GM20000 (cell line): ENCODE results near the gene KCNMB3.

Experiments used
- DNase-seq: peaks from one replicate; pipeline ENCODE4 v3.0.0; 2012; ENCODE audit warnings: low spot score
- CTCF ChIP-seq: IDR thresholded peaks from 2 replicates; pipeline ENCODE4 v1.5.1; 2012; ENCODE audit warnings: mild to moderate bottlenecking, control low read depth; ENCODE audit errors: extremely low read depth, missing control alignments

KCNMB3 gene, protein sequence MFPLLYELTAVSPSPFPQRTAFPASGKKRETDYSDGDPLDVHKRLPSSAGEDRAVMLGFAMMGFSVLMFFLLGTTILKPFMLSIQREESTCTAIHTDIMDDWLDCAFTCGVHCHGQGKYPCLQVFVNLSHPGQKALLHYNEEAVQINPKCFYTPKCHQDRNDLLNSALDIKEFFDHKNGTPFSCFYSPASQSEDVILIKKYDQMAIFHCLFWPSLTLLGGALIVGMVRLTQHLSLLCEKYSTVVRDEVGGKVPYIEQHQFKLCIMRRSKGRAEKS

GRCh38 chr3:179250803-179251476 lies at the start of gene KCNMB3:
KCNMB3 (minus strand) TSS chr3:179251114; CDS start chr3:179250990, 124 bp downstream.
- no peak for TF ChIP-seq CTCF
- DNase-seq, result no peak

DNA sequence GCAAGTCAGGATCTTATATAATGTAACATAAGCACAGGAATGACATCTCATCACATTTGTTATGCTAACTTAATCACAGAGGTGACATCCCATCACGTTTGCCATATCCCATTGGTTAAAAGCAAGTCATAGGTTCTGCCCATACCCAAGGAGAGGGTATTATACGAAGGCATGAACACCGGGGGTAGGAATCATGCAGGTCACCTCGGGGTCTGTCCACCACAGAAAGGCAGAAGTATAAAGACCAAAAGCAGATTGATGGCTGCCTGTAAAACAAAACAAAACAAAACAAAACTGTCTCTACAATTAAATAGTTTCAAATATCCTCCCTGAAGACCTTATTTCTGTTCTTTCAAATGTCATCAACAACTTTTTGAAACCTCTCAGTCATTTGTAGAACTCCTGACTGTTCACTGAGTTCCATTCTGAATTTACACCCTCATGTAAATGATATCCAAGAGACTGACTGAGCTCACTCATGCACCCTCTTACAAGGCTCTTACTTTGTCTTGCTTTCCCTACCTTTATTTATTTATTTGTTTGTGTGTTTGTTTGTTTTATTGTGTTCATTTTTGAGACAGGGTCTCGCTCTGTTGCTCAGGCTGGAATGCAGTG lies 49.2 kb upstream of the KCNMB3 start:
- no peak for DNase-seq
- no peak for TF ChIP-seq CTCF

DNA sequence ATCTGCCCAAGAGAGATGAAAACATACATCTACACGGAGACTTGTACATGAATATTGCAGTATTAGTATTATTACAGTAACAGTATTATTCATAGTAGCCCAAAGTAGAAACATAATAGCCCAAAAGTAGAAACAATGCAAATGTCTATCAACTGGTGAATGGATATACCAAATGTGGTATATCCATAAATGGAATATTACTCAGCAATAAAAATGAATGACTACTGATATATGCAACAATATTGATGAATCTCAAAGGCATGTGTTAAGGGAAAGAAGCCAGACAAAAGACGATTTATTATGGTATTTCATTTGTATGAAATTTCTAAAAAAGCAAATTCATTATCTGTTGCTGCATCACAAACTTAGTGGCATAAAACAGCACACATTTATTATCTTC lies 48.4 kb upstream of the KCNMB3 start:
- no peak for DNase-seq
- no peak for TF ChIP-seq CTCF

DNA sequence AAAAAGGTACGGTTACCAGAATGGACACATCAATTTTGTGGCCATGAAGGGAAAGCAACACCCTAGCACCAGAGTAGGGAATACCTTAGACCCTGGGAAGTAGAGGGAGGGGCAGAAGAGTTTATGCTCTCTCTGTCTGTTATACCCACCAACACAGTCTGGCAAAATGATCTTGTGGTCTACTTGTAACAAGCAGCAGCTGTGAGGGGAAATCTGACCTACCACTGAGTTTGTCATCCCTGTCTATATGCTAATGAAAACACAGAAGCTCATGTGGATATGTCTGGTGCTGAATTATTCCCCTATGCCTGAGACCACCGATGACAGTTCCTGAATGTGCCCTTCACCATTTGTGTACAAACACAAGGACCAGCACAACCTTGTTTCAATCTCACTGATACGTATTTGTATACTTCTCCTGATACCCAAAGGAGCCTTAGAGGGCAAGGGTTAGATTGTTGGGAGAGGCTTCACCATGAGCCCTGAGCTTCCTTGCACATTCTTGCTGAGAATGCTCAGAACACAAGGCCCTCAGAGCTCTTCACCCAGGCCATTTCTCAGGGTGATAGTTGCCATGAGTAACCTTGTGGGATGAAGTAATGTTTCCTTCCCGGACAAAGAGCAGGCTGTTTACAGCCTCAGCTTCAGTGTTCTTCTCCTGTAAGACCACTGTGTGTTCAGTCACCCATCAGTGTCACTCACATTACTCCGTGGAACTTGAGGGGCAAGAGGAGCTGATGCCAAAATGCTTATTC lies 47.2 kb upstream of the KCNMB3 start:
- TF ChIP-seq CTCF, result no peak
- DNase-seq, result no peak

GRCh38 chr3:179292450-179292849 lies 41.5 kb upstream of the KCNMB3 start:
- no peak for TF ChIP-seq CTCF
- DNase-seq, result no peak

GRCh38 chr3:179289295-179289694 lies 38.4 kb upstream of the KCNMB3 start:
- no peak for DNase-seq
- no peak for TF ChIP-seq CTCF
